Activated CD8-positive, alpha-beta T cell treated with anti-CD3 and anti-CD28 coated beads for 36 hours (primary cell): Measurements from ENCODE around the gene CNPY1. TPM values are rescaled to one million over a fixed set of nuclear protein-coding genes. Genes with fewer than 3 reads are reported as not detected.

Source experiments
- ATAC-seq: fragments of 200-7000 bp; cut with Tn5 transposase; one replicate; pipeline ENCODE4 v1.10.0; 2021; ENCODE audit warnings: mild to moderate bottlenecking, moderate library complexity
- CTCF ChIA-PET: fragments of 350-600 bp; sonication (Branson Sonifier 250); formaldehyde crosslinking; loops from one replicate; lab custom pipeline; 2021; ENCODE audit warnings: antibody characterized with exemption; lab: Charles Lee
- POLR2A ChIA-PET: fragments of 350-600 bp; sonication (Branson Sonifier 250); formaldehyde crosslinking; loops from one replicate; lab custom pipeline; 2021; ENCODE audit warnings: antibody characterized with exemption; lab: Charles Lee
- DNase-seq: peaks from one replicate; pipeline ENCODE4 v3.0.0-alpha.2; 2020
- H3K27ac Mint-ChIP-seq: one replicate; pipeline ENCODE4 v1.8.0; 2021; ENCODE audit warnings: mild to moderate bottlenecking, mixed read lengths
- H3K27me3 Mint-ChIP-seq: one replicate; pipeline ENCODE4 v1.8.0; 2021; ENCODE audit warnings: mixed read lengths
- H3K36me3 Mint-ChIP-seq: one replicate; pipeline ENCODE4 v1.8.0; 2021; ENCODE audit warnings: low read depth, mixed read lengths
- H3K4me1 Mint-ChIP-seq: one replicate; pipeline ENCODE4 v1.8.0; 2021; ENCODE audit warnings: low read depth, mixed read lengths
- H3K4me3 Mint-ChIP-seq: one replicate; pipeline ENCODE4 v1.8.0; 2021; ENCODE audit warnings: mild to moderate bottlenecking, moderate library complexity, mixed read lengths
- H3K9me3 Mint-ChIP-seq: one replicate; pipeline ENCODE4 v1.8.0; 2021; ENCODE audit warnings: mixed read lengths
- intact Hi-C: fragments of 100-400 bp; cut with micrococcal nuclease; formaldehyde crosslinking; loops from one replicate; pipeline ENCODE4 v1.10.0; 2022
- total RNA-seq, 2 experiments: library from RNA; stranded (reverse); gene quantifications; one replicate each; pipeline ENCODE4 v1.2.3, GENCODE V29; 2021
- TF ChIP-seq, protein P1 (sequence below): fragments of 200-600 bp; IDR thresholded peaks from one replicate; pipeline ENCODE4 v1.8.0; 2022; ENCODE audit warnings: antibody characterized with exemption, mild to moderate bottlenecking

Gene CNPY1
- total RNA-seq, 2 experiments from 2014 or later = not detected

- Mint-ChIP-seq H3K4me3 (no peak overlapping the region), H3K9me3 (no peaks in the 10 kb centered on the region), H3K27me3 (peaks cover 75% of the 10 kb centered on the region), H3K36me3 (no peaks in the 10 kb centered on the region), H3K27ac (no peak overlapping the region), H3K4me1 (peaks cover 11% of the 10 kb centered on the region)
- TF ChIP-seq, protein P1, sequence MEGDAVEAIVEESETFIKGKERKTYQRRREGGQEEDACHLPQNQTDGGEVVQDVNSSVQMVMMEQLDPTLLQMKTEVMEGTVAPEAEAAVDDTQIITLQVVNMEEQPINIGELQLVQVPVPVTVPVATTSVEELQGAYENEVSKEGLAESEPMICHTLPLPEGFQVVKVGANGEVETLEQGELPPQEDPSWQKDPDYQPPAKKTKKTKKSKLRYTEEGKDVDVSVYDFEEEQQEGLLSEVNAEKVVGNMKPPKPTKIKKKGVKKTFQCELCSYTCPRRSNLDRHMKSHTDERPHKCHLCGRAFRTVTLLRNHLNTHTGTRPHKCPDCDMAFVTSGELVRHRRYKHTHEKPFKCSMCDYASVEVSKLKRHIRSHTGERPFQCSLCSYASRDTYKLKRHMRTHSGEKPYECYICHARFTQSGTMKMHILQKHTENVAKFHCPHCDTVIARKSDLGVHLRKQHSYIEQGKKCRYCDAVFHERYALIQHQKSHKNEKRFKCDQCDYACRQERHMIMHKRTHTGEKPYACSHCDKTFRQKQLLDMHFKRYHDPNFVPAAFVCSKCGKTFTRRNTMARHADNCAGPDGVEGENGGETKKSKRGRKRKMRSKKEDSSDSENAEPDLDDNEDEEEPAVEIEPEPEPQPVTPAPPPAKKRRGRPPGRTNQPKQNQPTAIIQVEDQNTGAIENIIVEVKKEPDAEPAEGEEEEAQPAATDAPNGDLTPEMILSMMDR = no peak
- intact Hi-C loops = no loop called here
- no peak for DNase-seq
- POLR2A ChIA-PET = no interaction called here
- CTCF ChIA-PET = interaction anchor here (1.0 to 1.1 kb wide), 2 partner anchors 24 to 83 kb away, joined by 4 read pairs; no protein-coding TSS in a partner anchor
- no peak for ATAC-seq
These were observed 83.1 kb downstream of the CNPY1 start for GRCh38 chr7:155463114-155463811.

GRCh38 chr7:155462163-155462735, 84.1 kb downstream of the CNPY1 start:
- POLR2A ChIA-PET = no interaction called here
- CTCF ChIA-PET = interaction anchor here (1.0 to 1.1 kb wide), 2 partner anchors 23 to 82 kb away, joined by 4 read pairs; no protein-coding TSS in a partner anchor

GRCh38 chr7:155461631-155462030, 84.7 kb downstream of the CNPY1 start:
- ChIA-PET CTCF (no interaction called here), POLR2A (no interaction called here)
- TF ChIP-seq, protein P1 = no peak
- Mint-ChIP-seq H3K9me3 (no peaks in the 10 kb centered on the region), H3K27me3 (peaks cover 73% of the 10 kb centered on the region), H3K27ac (no peak overlapping the region), H3K4me3 (no peak overlapping the region), H3K36me3 (no peaks in the 10 kb centered on the region), H3K4me1 (peaks cover 8% of the 10 kb centered on the region)
- DNase-seq (no peak), ATAC-seq (no peak)
- intact Hi-C loops = no loop called here

More at GRCh38 chr7:155462163-155462735, 84.1 kb downstream of the CNPY1 start:
- Mint-ChIP-seq H3K27ac (no peak overlapping the region), H3K4me1 (peaks cover 7% of the 10 kb centered on the region), H3K27me3 (peaks cover 72% of the 10 kb centered on the region), H3K4me3 (no peak overlapping the region), H3K9me3 (no peaks in the 10 kb centered on the region), H3K36me3 (no peaks in the 10 kb centered on the region)
- DNase-seq (no peak), ATAC-seq (no peak)
- intact Hi-C loops = no loop called here
- TF ChIP-seq, protein P1 = no peak

GRCh38 chr7:155460926-155461613, 85.3 kb downstream of the CNPY1 start:
- Mint-ChIP-seq H3K27me3 (peaks cover 75% of the 10 kb centered on the region), H3K27ac (no peak overlapping the region), H3K4me1 (peaks cover 8% of the 10 kb centered on the region), H3K9me3 (no peaks in the 10 kb centered on the region), H3K36me3 (no peaks in the 10 kb centered on the region), H3K4me3 (no peak overlapping the region)
- TF ChIP-seq, protein P1 = no peak
- ATAC-seq (no peak), DNase-seq (no peak)
- POLR2A ChIA-PET = no interaction called here
- CTCF ChIA-PET = no interaction called here
- intact Hi-C loops = no loop called here
